H1 (cell line): ENCODE results near the gene OGDHL. TPM values are rescaled to one million over a fixed set of nuclear protein-coding genes. Genes with fewer than 3 reads are reported as not detected.

Experiments
- ASH2L ChIP-seq: fragments of 200-600, 300-600 bp; sonication (generic); IDR thresholded peaks from one replicate; pipeline ENCODE4 v1.7.1; 2017; ENCODE audit warnings: low read length
- EGR1 ChIP-seq: IDR thresholded peaks from 2 replicates; pipeline ENCODE4 v1.6.1; 2011; ENCODE audit warnings: low read depth, low read length, borderline replicate concordance
- HDAC6 ChIP-seq: IDR thresholded peaks from one replicate; pipeline ENCODE4 v1.7.1; 2012; ENCODE audit warnings: low read depth, mild to moderate bottlenecking, inconsistent platforms, low read length, moderate library complexity
- RBBP5 ChIP-seq: IDR thresholded peaks from 2 replicates; pipeline ENCODE4 v1.7.1; 2012; ENCODE audit warnings: low read depth, mild to moderate bottlenecking, inconsistent platforms, low read length, moderate library complexity, borderline replicate concordance
- polyA plus RNA-seq, 7 experiments: library from polyadenylated mRNA; depleted of rRNA in 3 of 7; stranded (reverse) in 5 of 7; unstranded in 2 of 7; fragments of >200 nt in 5 of 7; fragments of 200-250 nt in 2 of 7; gene quantifications; 1 replicate in 5 of 7; 2 replicates in 1 of 7; 4 replicates in 1 of 7; pipeline versions ENCODE4 v1.2.1 to v1.2.3, GENCODE V29; 2011 to 2013; ENCODE audit warnings: missing spikeins in 2 of 7, mixed read lengths in 2 of 7
- total RNA-seq: library from RNA; stranded (reverse); fragmentation: NEBNext Ultra II Directional; extraction: Animal tissue kit (Norgen Biotek cat#: 25700); gene quantifications from 2 replicates; pipeline ENCODE4 v1.2.1, GENCODE V29; 2021
- TF ChIP-seq, protein P1 (sequence below): IDR thresholded peaks from 2 replicates; pipeline ENCODE4 v1.6.1; 2011; ENCODE audit warnings: low read depth, mild to moderate bottlenecking, low read length; ENCODE audit not compliant: insufficient read depth

The OGDHL gene
- total and polyA plus RNA-seq, 2 of the 8 experiments (the other 6 are each of a cell fraction or from before 2014, with no cell fraction given), result 16.1 to 16.6 TPM

DNA sequence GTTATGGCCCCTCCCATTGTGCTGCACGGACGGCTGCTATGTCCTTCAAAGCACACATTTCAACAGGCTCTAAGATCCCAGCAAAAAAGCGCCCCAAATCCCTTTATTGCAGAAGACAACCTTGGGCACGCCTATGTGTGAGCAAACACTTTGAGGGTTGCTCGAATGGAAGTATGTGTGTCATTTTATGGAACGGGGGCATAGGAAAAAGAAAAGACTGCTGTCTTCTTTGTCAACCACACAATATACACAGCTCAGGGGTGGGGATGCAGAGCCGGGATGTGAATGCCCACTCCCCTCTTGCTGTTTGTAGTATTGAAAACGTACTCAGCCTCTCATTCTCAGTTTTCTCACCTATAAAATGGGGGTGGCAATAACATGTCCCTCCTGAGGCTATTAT is 50.6 kb downstream of the OGDHL start (continued):
- TF ChIP-seq RBBP5 (no peak), HDAC6 (no peak), ASH2L (no peak), EGR1 (no peak)
- TF ChIP-seq, protein P1, sequence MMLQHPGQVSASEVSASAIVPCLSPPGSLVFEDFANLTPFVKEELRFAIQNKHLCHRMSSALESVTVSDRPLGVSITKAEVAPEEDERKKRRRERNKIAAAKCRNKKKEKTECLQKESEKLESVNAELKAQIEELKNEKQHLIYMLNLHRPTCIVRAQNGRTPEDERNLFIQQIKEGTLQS, result no peak
